HepG2 (cell line): ENCODE data around the gene KCNQ2. TPM values are rescaled to one million over a fixed set of nuclear protein-coding genes. Genes with fewer than 3 reads are reported as not detected.

Source experiments
- ATAC-seq: fragments of 200-7000 bp; cut with Tn5 transposase; 3 replicates; pipeline ENCODE4 v1.9.1; 2020; ENCODE audit warnings: mild to moderate bottlenecking, moderate library complexity
- BruUV-seq: library from RNA; stranded (reverse); fragments of 400-500 nt; replicated peaks from 2 replicates; lab custom pipeline; 2021; lab: Mats Ljungman, UMichigan
- CTCF ChIA-PET: fragments of 300-600 bp; formaldehyde crosslinking; extraction: SDS; loops from one replicate; lab custom pipeline; 2021; ENCODE audit warnings: low total read pairs, inconsistent platforms, low intra/inter-chr PET ratio; lab: Yijun Ruan, JAX
- POLR2A ChIA-PET: fragments of 350-600 bp; sonication (Branson Sonifier 250); formaldehyde crosslinking; loops from one replicate; lab custom pipeline; 2020; ENCODE audit warnings: antibody characterized with exemption, inconsistent platforms; lab: Yijun Ruan, JAX
- DNase-seq: peaks from one replicate; pipeline ENCODE4 v3.0.0-alpha.2; 2015; ENCODE audit warnings: low spot score
- FAIRE-seq: peaks from 3 replicates; lab custom pipeline; 2011; peaks lifted over from hg19 to GRCh38; lab: Jason Lieb, UNC
- H2AFZ ChIP-seq: one replicate; pipeline ENCODE4 v1.6.1; 2011; ENCODE audit warnings: low read length, inconsistent platforms
- H3K27ac ChIP-seq: fragments of 300-600 bp; 3 replicates; pipeline ENCODE4 v1.8.0; 2011; ENCODE audit warnings: mixed run types, mild to moderate bottlenecking, mixed read lengths, low read length, inconsistent platforms; ENCODE audit not compliant: insufficient read depth; ENCODE audit errors: extremely low read length
- H3K27me3 ChIP-seq, 2 experiments: fragments of 200-600 bp in 1 of 2; 2 replicates in 1 of 2; 3 replicates in 1 of 2; pipeline versions ENCODE4 v1.6.0 to v1.8.0; 2011; ENCODE audit warnings: low read length in 2 of 2, mild to moderate bottlenecking in 2 of 2, moderate library complexity in 2 of 2, inconsistent platforms in 1 of 2; ENCODE audit not compliant: insufficient read depth in 2 of 2, control insufficient read depth in 1 of 2
- H3K36me3 ChIP-seq, 2 experiments: fragments of 200-600 bp in 1 of 2; replicated peaks in 1 of 2; 2 replicates in 1 of 2; 3 replicates in 1 of 2; pipeline versions ENCODE4 v1.5.1 to v1.8.0; 2011; ENCODE audit warnings: low read length in 2 of 2, inconsistent platforms in 1 of 2; ENCODE audit not compliant: insufficient read depth in 2 of 2, control insufficient read depth in 1 of 2
- H3K4me1 ChIP-seq: 2 replicates; pipeline ENCODE4 v1.5.1; 2012; ENCODE audit warnings: low read length, inconsistent platforms; ENCODE audit not compliant: insufficient read depth
- H3K4me2 ChIP-seq: 2 replicates; pipeline ENCODE4 v1.6.0; 2011; ENCODE audit warnings: low read depth, low read length, inconsistent platforms
- H3K4me3 ChIP-seq, 3 experiments: fragments of 200-600 bp in 1 of 3; sonication (generic), shearing (Covaris generic) in 1 of 3; replicated peaks in 1 of 3; 2 replicates each; pipeline ENCODE4 v1.5.1; 2011 to 2016; ENCODE audit warnings: low read length in 3 of 3, inconsistent platforms in 2 of 3, low read depth in 2 of 3, mild to moderate bottlenecking in 2 of 3, control low read depth in 1 of 3, mixed read lengths in 1 of 3; ENCODE audit not compliant: insufficient read depth in 1 of 3
- H3K79me2 ChIP-seq: one replicate; pipeline ENCODE4 v1.6.1; 2011; ENCODE audit warnings: low read length, inconsistent platforms; ENCODE audit not compliant: insufficient read depth
- H3K9ac ChIP-seq: 2 replicates; pipeline ENCODE4 v1.6.0; 2011; ENCODE audit warnings: mild to moderate bottlenecking, low read depth, low read length, inconsistent platforms; ENCODE audit not compliant: insufficient read depth
- H3K9me3 ChIP-seq: 2 replicates; pipeline ENCODE4 v1.5.1; 2012; ENCODE audit warnings: mild to moderate bottlenecking, low read length
- H4K20me1 ChIP-seq: 2 replicates; pipeline ENCODE4 v1.6.0; 2011; ENCODE audit warnings: inconsistent platforms, mild to moderate bottlenecking, low read length, moderate library complexity; ENCODE audit not compliant: insufficient read depth
- ZNF256 ChIP-seq: sonication (generic); formaldehyde crosslinking; conservative IDR thresholded peaks from 2 replicates; pipeline ENCODE4 v1.4.0; 2020; ENCODE audit warnings: missing genetic modification reagents
- ZNF3 ChIP-seq: IDR thresholded peaks from 2 replicates; pipeline ENCODE4 v1.7.0; 2017; ENCODE audit warnings: inconsistent platforms
- ZNF430 ChIP-seq: sonication (generic); formaldehyde crosslinking; IDR thresholded peaks from 2 replicates; pipeline ENCODE4 v1.9.0; 2021; ENCODE audit warnings: mild to moderate bottlenecking, missing genetic modification reagents
- ZNF883 ChIP-seq: sonication (generic); formaldehyde crosslinking; IDR thresholded peaks from 2 replicates; pipeline ENCODE4 v1.5.1; 2020; ENCODE audit warnings: mild to moderate bottlenecking, missing genetic modification reagents; ENCODE audit errors: not compliant biosample characterization
- WGBS: methylation state at CpG from one replicate; pipeline ENCODE4 v1.1.6; 2017; ENCODE audit warnings: low lambda C conversion rate; 5-methylcytosine and 5-hydroxymethylcytosine counted together
- in situ Hi-C: cut with HindIII; loops from 2 replicates; pipeline ENCODE4 v1.10.0; 2017; ENCODE audit warnings: low pct_unique_long_range_greater_than_20kb; ENCODE audit not compliant: extremely low pct_ligation_motif_present
- intact Hi-C: fragments of 100-400 bp; cut with micrococcal nuclease; formaldehyde crosslinking; loops from one replicate; pipeline ENCODE4 v1.10.0; 2022; ENCODE audit not compliant: unreplicated experiment
- polyA plus RNA-seq, 8 experiments: library from polyadenylated mRNA; depleted of rRNA in 3 of 8; stranded (reverse) in 7 of 8; unstranded in 1 of 8; fragments of >200 nt; fragmentation: Illumina TruSeq in 4 of 8; extraction: Trizol in 4 of 8; gene quantifications; 2 replicates each; pipeline versions ENCODE4 v1.2.1 to v1.2.3, GENCODE V29; 2011 to 2016; ENCODE audit warnings: low read depth in 4 of 8, missing spikeins in 1 of 8, mixed read lengths in 1 of 8; ENCODE audit not compliant: insufficient read depth in 1 of 8
- total RNA-seq, 5 experiments: library from RNA; depleted of rRNA; stranded (reverse); fragments of >200 nt; fragmentation: Illumina TruSeq; extraction: Trizol; gene quantifications; 2 replicates each; pipeline ENCODE4 v1.2.3, GENCODE V29; 2016; ENCODE audit warnings: low read depth in 1 of 5
- TF ChIP-seq, protein P1 (sequence below): fragments of 450-650 bp; IDR thresholded peaks from 2 replicates; pipeline ENCODE4 v1.6.1; 2016

KCNQ2 gene
- total and polyA plus RNA-seq, 2 of the 13 experiments (the other 11 are each of a cell fraction or from before 2014, with no cell fraction given), result not detected

DNA sequence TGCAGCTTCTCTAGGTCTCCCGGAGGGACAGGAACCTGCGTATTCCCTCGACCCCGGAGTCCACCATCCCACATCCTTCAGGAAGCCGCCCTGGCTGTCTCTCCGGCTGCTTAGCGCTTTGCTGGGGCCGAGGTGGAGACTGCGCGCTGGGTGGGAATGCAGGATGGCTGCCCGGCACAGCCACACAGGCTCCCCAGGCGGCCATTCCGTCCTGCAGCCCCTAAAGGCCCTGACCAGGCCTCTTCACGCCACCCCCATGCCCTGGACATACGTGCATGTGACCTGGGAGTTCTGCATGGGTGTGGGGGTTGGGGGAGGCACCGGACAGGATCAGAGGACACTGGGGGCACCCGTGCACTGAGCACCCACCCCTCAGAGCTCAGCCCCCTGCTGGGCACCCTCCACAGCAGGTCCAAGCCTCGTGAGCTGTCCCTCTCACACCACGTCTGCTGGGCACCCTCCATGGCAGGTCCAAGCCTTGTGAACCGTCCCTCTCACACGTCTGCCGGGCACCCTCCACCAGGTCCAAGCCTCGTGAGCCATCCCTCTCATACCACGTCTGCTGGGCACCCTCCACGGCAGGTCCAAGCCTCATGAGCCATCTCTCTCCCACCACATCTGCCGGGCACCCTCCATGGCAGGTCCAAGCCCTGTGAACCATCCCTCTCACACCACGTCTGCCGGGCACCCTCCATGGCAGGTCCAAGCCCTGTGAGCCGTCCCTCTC, 70.9 kb downstream of the KCNQ2 start:
- BruUV-seq, result no TSS peak
- TF ChIP-seq ZNF883 (CRISPR knock-in tag) (peak; percentile 28), ZNF3 (CRISPR knock-in tag) (no peak), ZNF430 (no peak), ZNF256 (CRISPR knock-in tag) (no peak)
- TF ChIP-seq, protein P1, sequence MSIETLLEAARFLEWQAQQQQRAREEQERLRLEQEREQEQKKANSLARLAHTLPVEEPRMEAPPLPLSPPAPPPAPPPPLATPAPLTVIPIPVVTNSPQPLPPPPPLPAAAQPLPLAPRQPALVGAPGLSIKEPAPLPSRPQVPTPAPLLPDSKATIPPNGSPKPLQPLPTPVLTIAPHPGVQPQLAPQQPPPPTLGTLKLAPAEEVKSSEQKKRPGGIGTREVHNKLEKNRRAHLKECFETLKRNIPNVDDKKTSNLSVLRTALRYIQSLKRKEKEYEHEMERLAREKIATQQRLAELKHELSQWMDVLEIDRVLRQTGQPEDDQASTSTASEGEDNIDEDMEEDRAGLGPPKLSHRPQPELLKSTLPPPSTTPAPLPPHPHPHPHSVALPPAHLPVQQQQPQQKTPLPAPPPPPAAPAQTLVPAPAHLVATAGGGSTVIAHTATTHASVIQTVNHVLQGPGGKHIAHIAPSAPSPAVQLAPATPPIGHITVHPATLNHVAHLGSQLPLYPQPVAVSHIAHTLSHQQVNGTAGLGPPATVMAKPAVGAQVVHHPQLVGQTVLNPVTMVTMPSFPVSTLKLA, result no peak
- no peak overlapping the region for H3K4me2 ChIP-seq
- FAIRE-seq, result no peak
- intact Hi-C loops (no loop called here), in situ Hi-C loops (no loop called here)
- WGBS, result 17% methylated on average over 21 of the region's 29 CpGs
- peaks cover 7% of the 10 kb centered on the region; the same call in 1 of the 2 replicates for H4K20me1 ChIP-seq
- ChIA-PET CTCF (no interaction called here), POLR2A (no interaction called here)
- no peak overlapping the region for H3K9ac ChIP-seq
- DNase-seq, result no peak
- no peaks in the 10 kb centered on the region for H3K79me2 ChIP-seq
- no peaks in the 10 kb centered on the region for H3K36me3 ChIP-seq
- H3K27ac ChIP-seq, result no peak overlapping the region
- peaks cover 57 to 99% of the 10 kb centered on the region in 2 experiments for H3K27me3 ChIP-seq
- ATAC-seq, result no peak
- H2AFZ ChIP-seq, result no peak overlapping the region
- no peak overlapping the region for H3K4me3 ChIP-seq
- no peaks in the 10 kb centered on the region for H3K9me3 ChIP-seq
- H3K4me1 ChIP-seq, result no peaks in the 10 kb centered on the region; the same call in 1 of the 2 replicates
